Left hindlimb (tissue), 1 donor: Measurements from ENCODE around the gene PBX1.

ENCODE experiments used
- DNase-seq: peaks from one replicate; pipeline ENCODE4 v3.0.0-alpha.2; 2018

Gene PBX1

GRCh38 chr1:164733070-164733469 is 174.1 kb downstream of the PBX1 start:
- no peak for DNase-seq

GRCh38 chr1:164733734-164734133 is 174.8 kb downstream of the PBX1 start:
- no peak for DNase-seq

DNA sequence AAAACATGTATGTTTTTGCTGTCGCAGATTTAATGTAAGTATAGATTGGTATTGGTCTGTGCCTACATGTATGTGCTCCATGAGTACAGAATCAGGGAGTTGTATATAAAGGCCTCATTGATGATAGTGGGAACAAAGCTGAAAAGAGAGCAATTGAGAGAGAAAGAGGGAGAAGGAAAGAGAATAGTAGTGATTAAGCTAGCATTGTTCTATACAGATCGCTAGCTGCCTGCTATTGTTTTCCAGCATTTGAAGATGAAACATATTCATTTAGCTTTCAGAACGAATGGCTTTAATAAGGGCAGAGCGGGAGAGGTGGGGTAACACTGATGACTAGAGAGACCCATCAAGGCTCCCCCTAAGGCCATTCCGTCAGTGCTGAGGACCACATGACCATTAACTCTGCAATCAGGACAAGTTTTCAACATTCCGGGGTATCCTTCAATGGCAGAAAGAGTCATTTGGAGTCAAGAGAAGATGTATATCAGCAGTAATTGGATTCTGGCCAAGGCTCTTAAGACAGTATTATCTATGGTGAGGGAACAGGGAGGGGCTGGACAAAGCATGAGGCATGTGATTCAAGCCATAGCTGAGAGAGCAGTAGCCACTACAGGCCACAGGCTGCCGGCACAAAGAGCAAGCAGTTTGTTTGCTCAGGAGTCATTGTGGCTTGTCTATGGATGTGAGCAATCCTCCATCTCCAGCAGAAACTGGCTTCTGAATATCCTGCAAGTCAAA is 176.5 kb downstream of the PBX1 start:
- DNase-seq, result no peak

DNA sequence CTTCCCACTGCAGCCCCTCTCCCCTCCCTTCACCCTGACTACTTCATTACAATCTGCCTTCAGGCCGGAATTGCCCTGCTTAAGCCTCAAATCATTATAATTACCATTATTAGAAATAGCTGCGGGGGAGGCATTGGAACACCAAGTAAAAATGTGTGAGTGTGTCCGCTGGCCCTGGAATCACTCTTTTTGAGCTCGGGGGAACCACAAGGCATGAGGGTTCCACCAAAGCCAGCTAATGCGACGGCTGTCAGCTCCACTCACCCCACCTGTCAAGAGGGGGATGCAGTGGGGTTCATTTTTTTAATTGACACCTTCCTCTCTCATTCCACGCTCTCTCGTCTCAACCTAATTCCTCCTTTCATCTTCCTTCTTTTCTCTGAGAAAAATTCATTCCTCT is 177.2 kb downstream of the PBX1 start:
- no peak for DNase-seq

- DNase-seq, result no peak
These were observed 180.2 kb downstream of the PBX1 start for GRCh38 chr1:164739189-164739588.

DNA sequence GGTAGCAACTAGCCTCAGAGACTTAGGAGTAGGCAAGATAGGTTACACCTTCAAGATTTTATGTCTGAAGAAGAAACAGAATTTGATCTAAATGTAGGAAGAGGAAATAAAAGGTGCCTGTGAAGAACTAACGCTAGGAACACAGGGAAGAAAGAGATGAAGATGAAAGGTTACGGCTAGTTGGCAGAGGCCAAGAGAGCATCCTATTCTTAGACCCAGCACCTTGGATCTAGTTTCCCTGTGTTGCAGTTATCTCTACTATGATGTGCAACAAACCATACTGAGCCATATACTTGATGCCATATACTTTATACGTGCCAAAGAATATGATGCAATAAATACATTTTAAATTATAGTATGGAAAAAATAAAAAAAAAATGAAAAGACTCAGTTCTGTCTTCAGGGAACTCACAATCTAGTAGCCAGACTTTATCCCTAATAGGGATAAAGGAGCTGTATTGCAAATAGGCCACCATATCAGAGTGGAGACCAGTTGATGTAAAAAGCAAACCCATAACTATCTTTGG is 181.1 kb downstream of the PBX1 start:
- no peak for DNase-seq

- no peak for DNase-seq
These were observed 183.8 kb downstream of the PBX1 start for GRCh38 chr1:164742745-164743144.

GRCh38 chr1:164743976-164744375 is 185.0 kb downstream of the PBX1 start:
- no peak for DNase-seq

DNA sequence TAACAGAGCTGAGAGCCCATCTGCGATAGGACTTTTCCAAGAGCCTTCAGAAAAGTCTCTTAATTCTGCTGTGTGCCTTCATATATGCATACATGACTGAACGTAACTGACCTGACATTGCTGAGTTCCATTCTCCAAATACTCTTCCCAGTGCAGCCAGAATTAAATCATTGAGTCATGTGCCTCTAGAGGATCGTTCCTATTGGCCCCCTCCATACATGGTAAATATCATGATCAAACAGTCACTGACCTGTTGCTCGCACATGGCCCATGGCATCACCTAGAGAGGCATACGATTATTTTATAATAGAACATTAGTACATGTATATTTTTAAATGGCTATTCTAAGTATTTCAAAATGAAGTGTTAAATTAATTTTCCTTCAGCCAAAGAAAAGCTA is 186.8 kb downstream of the PBX1 start:
- no peak for DNase-seq

DNA sequence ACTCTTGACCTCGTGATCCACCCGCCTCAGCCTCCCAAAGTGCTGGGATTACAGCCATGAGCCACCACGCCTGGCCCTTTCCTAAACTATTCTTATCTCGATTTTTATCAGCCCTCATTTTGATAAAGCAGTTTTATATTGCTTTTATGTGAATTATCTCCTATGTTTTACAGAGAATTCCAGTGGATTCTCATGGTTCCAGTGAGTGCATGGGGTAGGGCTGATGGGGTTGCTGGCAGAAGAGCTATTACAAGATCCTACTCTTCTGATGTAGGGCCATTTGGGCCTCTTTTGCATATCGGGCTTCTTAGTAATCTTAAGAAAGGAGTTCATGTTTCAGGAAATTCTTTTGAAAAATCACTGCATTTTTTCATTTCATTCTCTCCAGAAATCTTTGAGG is 187.6 kb downstream of the PBX1 start:
- DNase-seq, result no peak

DNA sequence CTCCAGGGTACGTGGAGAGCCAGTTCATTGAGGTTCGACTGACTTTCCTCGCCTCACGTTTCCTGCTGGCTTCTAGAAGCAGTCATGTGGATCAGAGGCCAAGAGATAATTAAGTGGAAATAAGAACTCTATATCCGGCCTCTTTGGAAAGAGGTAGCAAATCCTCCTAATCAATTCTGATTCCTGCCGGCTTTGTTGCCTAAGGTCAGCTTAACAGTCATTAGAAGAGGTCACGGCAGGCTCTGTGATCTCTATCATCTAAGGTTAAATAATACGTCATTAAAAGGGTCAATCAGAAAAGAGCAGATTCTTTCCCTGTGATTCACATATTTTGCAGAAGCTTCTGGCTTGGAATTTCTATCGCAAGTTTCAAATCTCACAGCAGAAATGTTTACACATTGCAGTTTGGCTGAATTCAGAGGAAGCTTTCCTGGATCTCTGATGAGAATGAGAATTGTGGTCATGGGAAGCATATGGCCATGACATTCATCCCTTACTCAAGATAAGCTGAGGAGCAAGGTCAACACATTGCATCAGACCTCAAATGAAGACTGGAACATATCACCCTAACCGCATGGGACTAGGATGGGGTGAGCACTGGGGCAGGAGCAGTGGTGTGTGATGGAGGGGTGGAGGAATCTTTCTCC is 189.4 kb downstream of the PBX1 start:
- no peak for DNase-seq

DNA sequence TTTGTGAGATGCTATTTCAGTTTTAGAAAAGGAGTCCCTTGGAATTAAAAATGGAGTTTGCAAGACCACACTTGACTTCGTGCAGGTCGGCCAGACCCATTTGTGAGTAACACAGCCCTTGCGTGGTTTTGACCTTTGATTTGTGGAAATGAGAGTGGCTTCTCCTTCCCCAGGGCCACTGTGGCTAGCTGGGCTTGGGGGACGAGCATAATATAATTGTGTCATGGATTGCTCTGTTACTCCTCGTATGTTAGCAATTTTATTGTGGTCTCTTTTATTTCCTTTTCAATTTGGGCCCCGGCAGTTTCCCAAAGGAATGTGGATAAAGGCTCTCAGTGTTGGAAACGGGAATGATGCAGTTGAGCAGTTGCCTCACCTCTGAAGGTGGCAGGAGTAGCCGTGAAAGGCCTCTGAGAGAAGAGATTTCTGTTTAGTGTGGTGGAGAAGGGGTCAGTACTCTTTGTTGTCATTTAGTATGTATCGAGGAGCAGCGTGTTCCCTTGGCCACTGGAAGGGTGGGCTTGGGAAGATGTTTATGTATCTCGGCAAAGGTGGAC is 194.6 kb downstream of the PBX1 start:
- peak; percentile 28 for DNase-seq

- peak; percentile 34 for DNase-seq
These were observed 195.2 kb downstream of the PBX1 start for GRCh38 chr1:164754088-164754600.

DNA sequence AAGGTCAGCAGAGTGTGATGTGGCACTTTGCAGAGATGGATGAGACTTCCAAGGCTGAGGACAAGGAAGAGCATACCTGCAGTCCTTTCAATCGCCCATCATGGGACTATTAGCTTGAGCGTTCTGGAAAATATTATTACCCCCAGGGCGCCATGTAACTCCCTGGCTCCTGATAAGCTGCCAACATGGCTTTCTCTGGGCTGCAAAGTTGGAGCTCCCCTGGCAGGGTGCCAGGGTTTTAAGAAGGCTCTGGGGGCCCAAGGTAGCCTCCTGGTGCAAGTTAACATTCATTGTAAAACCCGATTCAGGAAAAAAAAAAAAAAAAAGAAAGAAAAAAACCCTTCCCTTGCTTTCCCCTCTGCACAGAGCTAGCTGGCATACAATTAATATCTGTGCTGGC is 196.7 kb downstream of the PBX1 start:
- no peak for DNase-seq

- no peak for DNase-seq
These were observed 197.8 kb downstream of the PBX1 start for GRCh38 chr1:164756741-164757140.

GRCh38 chr1:164757625-164758024 is 198.6 kb downstream of the PBX1 start:
- DNase-seq, result no peak

- DNase-seq, result no peak
These were observed 200.3 kb downstream of the PBX1 start for GRCh38 chr1:164759144-164759920.

DNA sequence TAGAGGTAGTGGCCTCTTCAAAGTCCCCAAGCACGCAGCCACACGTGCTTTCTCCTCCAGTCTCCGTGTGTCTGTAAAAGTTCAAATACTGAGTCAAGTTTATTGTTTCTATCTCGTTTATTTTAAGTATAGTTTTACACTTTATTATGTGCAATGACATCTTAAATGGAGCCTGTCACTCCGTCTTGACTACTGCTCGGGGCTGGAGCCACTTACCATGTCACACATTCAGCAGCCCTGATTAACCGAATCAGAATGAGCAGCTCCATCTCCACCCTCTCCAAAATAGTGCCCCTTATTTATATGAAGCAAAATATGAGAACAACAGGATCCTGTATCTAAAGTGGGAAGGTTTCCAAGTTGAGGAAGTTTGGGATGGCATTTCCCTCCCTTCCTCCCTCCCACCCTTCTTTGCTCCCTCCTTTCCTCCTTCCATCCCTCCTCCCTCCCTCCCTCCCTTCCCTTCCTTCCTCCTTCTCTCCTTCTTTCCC is 201.0 kb downstream of the PBX1 start:
- no peak for DNase-seq

DNA sequence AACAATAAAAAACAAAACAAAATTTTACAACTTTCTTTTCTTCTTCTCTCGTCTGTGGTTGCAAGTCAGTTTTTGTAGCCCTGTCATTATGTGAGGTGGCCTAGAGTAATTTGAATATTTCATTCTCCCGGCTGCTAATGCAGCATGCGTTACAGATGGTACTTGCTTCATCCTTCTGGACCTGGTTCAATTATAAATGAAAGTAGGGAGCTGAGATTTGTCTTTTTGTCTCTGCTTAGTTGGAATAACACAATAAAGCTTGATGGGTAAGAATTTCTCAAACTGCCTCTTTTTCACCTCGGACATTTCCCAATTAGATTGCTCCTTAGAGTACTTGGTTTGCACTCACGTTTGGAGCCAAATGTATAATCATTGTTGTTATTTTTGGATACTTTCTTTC is 201.6 kb downstream of the PBX1 start:
- DNase-seq, result no peak

- no peak for DNase-seq
These were observed 202.0 kb downstream of the PBX1 start for GRCh38 chr1:164761009-164761408.

DNA sequence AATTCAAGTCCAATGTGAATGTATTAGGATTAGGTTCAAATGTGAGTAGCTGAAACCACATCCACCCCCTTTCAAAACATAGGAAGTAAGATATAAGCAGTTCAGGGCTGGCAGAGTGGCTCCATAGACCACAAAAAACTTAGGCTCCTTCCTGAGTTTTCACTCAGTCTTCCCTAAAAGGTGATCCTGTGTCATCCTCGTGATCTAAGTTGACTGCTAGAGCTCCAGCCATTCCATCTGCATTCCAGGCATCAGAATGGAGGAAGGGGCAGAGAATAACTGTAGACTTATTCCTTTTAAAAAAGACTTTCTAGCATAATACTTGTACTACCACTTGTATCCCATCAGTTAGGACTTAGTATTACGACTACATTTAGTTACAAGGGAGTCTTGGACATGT is 204.1 kb downstream of the PBX1 start:
- DNase-seq, result no peak

- no peak for DNase-seq
These were observed 205.3 kb downstream of the PBX1 start for GRCh38 chr1:164764333-164764732.

GRCh38 chr1:164765557-164765956 is 206.6 kb downstream of the PBX1 start:
- no peak for DNase-seq
